HG02642 (cell line): ENCODE measurements around the gene AMY1B.
"Not testable (repeated sequence)": the region's sequence is repeated elsewhere in the genome, so short reads cannot be mapped to it uniquely, and the experiment has no call there.

Experiments used
- ATAC-seq: cut with Tn5 transposase; IDR thresholded peaks from one replicate; pipeline ENCODE4 v1.9.1; 2021; ENCODE audit warnings: mild to moderate bottlenecking; ENCODE audit not compliant: unreplicated experiment, poor library complexity

Gene AMY1B

DNA sequence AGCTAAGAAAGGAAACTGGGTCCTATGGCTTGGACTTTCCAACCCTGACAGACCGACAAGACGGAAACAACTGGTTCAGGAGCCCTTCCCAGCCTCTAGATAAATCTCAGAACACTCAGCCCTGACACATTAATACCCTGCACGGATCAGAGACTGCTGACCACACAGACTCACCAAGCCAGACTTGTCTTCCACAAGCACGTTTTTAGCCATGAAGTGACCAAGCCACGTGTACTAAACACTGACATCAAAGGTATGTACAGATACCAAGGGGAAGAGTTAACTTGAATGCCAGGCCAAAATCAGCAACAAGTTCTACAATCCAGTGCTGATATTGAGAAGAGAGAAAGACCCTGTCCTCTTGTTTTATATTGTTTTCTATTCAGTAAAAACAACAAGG lies at the start of gene AMY1B:
AMY1B (minus strand) TSS at position 101 of the 400 bp plus-strand sequence. CDS start 571 bp downstream, outside the sequence.
- ATAC-seq, result not testable (repeated sequence)

DNA sequence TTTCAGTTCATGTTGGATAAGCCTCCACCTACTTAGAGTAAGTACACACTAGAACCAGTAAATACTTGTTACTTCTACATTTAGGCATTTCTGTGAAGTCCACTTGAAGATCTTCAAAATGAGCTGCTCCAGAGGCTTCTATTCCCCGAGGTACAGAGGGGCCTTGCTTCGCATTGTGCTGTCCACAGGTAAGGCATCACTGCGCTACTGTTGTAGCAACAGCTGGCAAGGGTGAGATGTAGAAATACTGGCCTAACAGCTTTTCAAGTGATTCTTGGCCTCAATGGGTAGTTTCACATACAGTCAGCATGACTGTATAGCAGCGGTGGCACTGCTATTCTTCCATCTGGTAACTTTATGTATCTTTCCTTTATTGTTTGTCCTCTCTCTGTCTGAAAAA lies 49.0 kb upstream of the AMY1B start:
- not testable (repeated sequence) for ATAC-seq

DNA sequence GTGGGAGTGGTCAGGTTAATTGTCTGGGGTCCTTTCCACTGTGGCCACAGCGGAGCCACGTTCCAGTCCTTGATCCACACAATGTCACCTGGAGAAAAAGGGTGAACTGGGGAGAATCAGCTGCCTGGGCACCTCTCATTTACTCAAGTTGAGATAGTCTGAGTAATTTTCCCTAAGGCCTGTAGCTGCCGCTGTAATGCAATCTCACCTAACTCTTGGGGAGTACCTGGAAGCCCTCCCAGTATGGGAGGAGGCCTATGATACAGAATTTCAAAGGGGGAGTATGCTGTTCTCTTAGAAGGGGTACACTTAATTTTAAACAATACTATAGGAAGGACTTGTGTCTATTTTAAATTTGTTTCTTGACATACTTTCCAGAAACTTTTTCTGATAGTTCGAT lies 48.4 kb upstream of the AMY1B start:
- ATAC-seq, result not testable (repeated sequence)

DNA sequence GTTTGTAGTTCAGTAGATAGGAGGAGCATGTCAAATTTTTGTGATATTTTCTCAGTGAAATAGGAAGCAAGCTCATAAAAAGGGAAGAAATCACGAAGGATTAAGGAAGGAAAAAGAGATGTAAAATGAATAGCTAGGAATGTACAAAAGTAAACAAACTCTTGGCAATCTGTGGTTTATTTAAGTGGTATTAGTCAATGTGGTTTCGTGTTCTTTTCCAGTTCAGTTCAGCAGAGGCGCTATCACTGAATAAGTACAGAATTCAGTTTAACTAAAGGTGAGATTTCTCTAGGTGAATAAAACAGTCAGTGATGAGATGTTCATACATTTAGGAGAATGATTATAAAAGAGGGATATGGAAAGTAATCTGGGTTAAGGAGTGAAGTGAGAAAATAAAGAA lies 42.0 kb upstream of the AMY1B start:
- not testable (repeated sequence) for ATAC-seq

DNA sequence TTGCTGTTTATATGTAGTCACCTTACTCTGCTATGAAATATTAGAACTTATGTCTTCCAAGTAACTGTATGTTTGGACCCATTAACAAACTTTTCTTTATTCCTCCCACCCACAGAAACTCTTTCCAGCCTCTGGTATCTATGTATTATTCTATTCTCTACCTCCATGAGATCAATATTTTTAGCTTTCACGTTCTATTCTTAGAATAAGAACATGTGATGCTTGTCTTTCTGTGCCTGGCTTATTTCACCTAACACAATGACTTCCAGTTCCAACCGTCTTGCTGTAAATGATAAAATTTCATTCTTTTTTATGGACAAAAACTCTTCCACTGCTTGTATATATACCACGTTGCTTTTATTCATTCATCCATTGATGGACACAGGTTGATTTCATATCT lies 39.3 kb upstream of the AMY1B start:
- ATAC-seq, result not testable (repeated sequence)

DNA sequence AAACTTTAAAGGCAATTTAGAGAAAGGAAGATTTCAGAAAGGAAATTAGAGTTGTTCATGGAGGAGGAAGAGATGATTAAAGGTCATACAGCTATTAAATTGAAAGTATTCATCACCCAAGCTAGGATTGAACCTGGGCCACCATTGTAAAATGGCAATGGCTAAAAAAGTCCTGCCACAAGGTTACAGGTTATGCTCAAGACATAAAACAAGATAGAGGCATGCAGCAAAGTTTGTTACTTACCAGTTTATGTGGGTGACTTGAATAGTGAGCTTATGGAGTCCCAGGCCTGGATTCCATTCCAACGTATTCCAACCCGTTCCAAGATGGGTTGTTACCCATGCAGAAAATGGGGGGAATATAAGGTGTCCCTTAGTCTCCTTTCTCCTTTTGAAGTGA lies 25.5 kb upstream of the AMY1B start:
- not testable (repeated sequence) for ATAC-seq

DNA sequence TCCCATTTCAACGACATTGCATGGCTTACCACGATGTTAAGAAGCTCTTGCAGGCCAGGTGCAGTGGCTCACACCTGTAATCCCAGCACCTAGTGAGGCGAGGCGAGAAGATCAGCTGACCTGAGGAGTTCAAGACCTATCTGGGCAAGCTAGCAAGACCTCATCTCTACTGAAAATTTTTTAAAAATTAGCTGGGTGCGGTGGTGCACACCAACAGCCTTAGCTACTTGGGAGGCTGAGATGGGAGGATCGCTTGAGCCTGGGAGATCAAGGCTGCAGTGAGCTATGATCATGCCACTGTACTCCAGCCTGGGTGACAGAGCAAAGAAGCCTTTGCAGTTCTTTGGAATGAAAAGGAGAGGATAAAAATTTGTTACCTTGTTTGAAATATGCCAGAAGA lies 21.4 kb upstream of the AMY1B start:
- ATAC-seq, result not testable (repeated sequence)

DNA sequence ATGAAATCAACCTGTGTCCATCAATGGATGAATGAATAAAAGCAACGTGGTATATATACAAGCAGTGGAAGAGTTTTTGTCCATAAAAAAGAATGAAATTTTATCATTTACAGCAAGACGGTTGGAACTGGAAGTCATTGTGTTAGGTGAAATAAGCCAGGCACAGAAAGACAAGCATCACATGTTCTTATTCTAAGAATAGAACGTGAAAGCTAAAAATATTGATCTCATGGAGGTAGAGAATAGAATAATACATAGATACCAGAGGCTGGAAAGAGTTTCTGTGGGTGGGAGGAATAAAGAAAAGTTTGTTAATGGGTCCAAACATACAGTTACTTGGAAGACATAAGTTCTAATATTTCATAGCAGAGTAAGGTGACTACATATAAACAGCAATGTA lies 14.4 kb upstream of the AMY1B start:
- ATAC-seq, result not testable (repeated sequence)

DNA sequence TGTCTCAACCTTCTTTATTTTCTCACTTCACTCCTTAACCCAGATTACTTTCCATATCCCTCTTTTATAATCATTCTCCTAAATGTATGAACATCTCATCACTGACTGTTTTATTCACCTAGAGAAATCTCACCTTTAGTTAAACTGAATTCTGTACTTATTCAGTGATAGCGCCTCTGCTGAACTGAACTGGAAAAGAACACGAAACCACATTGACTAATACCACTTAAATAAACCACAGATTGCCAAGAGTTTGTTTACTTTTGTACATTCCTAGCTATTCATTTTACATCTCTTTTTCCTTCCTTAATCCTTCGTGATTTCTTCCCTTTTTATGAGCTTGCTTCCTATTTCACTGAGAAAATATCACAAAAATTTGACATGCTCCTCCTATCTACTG lies 11.7 kb upstream of the AMY1B start:
- not testable (repeated sequence) for ATAC-seq

DNA sequence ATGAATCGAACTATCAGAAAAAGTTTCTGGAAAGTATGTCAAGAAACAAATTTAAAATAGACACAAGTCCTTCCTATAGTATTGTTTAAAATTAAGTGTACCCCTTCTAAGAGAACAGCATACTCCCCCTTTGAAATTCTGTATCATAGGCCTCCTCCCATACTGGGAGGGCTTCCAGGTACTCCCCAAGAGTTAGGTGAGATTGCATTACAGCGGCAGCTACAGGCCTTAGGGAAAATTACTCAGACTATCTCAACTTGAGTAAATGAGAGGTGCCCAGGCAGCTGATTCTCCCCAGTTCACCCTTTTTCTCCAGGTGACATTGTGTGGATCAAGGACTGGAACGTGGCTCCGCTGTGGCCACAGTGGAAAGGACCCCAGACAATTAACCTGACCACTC lies 5.2 kb upstream of the AMY1B start:
- not testable (repeated sequence) for ATAC-seq

DNA sequence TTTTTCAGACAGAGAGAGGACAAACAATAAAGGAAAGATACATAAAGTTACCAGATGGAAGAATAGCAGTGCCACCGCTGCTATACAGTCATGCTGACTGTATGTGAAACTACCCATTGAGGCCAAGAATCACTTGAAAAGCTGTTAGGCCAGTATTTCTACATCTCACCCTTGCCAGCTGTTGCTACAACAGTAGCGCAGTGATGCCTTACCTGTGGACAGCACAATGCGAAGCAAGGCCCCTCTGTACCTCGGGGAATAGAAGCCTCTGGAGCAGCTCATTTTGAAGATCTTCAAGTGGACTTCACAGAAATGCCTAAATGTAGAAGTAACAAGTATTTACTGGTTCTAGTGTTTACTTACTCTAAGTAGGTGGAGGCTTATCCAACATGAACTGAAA lies 4.7 kb upstream of the AMY1B start:
- ATAC-seq, result not testable (repeated sequence)

DNA sequence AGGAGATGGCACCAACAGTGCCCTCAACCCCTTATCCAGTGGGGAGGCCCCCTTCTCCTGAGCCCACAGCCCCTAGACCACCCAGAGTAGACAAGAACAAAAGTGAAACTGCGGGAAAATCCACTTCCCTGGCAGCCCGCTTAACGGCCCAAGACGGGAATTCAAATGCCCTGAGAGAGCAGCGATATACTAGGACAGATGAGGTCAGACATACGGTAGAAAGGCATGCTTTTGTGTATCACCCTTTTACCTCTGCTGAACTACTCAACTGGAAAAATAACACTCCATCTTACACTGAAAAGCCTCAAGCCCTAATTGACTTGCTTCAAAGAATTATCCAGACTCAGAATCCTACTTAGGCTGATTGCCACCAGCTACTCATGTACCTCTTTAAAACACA lies 1.4 kb upstream of the AMY1B start:
- not testable (repeated sequence) for ATAC-seq

DNA sequence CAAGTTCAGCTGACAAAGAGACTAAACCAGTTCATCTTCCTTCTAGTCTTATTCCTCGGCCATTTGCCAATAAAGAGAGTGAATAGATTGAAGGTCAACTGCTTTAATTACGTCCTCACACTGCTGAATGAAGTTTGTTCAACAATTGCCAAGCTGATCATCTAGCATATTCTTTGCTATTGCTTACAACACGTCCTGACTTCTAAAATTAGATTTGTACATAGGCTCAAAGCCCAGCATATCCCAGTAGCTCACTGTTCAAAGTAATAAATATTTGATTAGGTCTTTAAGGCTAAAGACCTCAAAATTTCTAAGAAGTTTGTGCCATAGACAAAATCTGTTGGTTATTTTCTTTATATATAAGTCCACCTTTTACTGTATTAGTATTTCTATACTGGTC lies 19.7 kb downstream of the AMY1B start:
- ATAC-seq, result not testable (repeated sequence)

DNA sequence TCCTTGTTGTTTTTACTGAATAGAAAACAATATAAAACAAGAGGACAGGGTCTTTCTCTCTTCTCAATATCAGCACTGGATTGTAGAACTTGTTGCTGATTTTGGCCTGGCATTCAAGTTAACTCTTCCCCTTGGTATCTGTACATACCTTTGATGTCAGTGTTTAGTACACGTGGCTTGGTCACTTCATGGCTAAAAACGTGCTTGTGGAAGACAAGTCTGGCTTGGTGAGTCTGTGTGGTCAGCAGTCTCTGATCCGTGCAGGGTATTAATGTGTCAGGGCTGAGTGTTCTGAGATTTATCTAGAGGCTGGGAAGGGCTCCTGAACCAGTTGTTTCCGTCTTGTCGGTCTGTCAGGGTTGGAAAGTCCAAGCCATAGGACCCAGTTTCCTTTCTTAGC lies 40.5 kb downstream of the AMY1B start, which contains the start of gene AMY1A:
AMY1A (plus strand) TSS at position 301 of the 400 bp plus-strand sequence. CDS start 571 bp downstream, outside the sequence.
- not testable (repeated sequence) for ATAC-seq

DNA sequence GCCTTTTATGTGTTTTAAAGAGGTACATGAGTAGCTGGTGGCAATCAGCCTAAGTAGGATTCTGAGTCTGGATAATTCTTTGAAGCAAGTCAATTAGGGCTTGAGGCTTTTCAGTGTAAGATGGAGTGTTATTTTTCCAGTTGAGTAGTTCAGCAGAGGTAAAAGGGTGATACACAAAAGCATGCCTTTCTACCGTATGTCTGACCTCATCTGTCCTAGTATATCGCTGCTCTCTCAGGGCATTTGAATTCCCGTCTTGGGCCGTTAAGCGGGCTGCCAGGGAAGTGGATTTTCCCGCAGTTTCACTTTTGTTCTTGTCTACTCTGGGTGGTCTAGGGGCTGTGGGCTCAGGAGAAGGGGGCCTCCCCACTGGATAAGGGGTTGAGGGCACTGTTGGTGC lies 41.9 kb downstream of the AMY1B start:
- ATAC-seq, result not testable (repeated sequence)

DNA sequence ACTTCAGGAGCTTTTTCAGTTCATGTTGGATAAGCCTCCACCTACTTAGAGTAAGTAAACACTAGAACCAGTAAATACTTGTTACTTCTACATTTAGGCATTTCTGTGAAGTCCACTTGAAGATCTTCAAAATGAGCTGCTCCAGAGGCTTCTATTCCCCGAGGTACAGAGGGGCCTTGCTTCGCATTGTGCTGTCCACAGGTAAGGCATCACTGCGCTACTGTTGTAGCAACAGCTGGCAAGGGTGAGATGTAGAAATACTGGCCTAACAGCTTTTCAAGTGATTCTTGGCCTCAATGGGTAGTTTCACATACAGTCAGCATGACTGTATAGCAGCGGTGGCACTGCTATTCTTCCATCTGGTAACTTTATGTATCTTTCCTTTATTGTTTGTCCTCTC lies 45.1 kb downstream of the AMY1B start:
- not testable (repeated sequence) for ATAC-seq

DNA sequence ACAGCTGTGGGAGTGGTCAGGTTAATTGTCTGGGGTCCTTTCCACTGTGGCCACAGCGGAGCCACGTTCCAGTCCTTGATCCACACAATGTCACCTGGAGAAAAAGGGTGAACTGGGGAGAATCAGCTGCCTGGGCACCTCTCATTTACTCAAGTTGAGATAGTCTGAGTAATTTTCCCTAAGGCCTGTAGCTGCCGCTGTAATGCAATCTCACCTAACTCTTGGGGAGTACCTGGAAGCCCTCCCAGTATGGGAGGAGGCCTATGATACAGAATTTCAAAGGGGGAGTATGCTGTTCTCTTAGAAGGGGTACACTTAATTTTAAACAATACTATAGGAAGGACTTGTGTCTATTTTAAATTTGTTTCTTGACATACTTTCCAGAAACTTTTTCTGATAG lies 45.7 kb downstream of the AMY1B start:
- ATAC-seq, result not testable (repeated sequence)

DNA sequence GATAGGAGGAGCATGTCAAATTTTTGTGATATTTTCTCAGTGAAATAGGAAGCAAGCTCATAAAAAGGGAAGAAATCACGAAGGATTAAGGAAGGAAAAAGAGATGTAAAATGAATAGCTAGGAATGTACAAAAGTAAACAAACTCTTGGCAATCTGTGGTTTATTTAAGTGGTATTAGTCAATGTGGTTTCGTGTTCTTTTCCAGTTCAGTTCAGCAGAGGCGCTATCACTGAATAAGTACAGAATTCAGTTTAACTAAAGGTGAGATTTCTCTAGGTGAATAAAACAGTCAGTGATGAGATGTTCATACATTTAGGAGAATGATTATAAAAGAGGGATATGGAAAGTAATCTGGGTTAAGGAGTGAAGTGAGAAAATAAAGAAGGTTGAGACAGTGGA lies 52.1 kb downstream of the AMY1B start:
- ATAC-seq, result not testable (repeated sequence)

DNA sequence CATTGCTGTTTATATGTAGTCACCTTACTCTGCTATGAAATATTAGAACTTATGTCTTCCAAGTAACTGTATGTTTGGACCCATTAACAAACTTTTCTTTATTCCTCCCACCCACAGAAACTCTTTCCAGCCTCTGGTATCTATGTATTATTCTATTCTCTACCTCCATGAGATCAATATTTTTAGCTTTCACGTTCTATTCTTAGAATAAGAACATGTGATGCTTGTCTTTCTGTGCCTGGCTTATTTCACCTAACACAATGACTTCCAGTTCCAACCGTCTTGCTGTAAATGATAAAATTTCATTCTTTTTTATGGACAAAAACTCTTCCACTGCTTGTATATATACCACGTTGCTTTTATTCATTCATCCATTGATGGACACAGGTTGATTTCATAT lies 54.8 kb downstream of the AMY1B start:
- not testable (repeated sequence) for ATAC-seq
